ENCODE measurements around the gene PCDHA5.
"Not testable (repeated sequence)": the region's sequence is repeated elsewhere in the genome, so short reads cannot be mapped to it uniquely, and the experiment has no call there.

Gene PCDHA5

GRCh38 chr5:140821375-140822280, at the start of gene PCDHA5:
PCDHA5 (plus strand) TSS chr5:140821613.
- DNase-seq (ENCODE audit: low read depth in 2 of 2): no peak

- no peak for DNase-seq (ENCODE audit: low read depth in 2 of 2)
These were observed 40.9 kb upstream of the PCDHA5 start for GRCh38 chr5:140780512-140780911.

- DNase-seq (ENCODE audit: low read depth in 2 of 2): no peak
These were observed 35.3 kb upstream of the PCDHA5 start, which contains the start of gene PCDHA1 for GRCh38 chr5:140785905-140786686. PCDHA1 (plus strand) TSS chr5:140786140.

GRCh38 chr5:140787422-140787821, 34.0 kb upstream of the PCDHA5 start:
- DNase-seq (ENCODE audit: low read depth in 2 of 2): not testable (repeated sequence)

- not testable (repeated sequence) for DNase-seq (ENCODE audit: low read depth in 2 of 2)
These were observed 33.4 kb upstream of the PCDHA5 start for GRCh38 chr5:140787849-140788504.

GRCh38 chr5:140791089-140791488, 30.3 kb upstream of the PCDHA5 start:
- DNase-seq (ENCODE audit: low read depth in 2 of 2): no peak

GRCh38 chr5:140794595-140795258, 26.7 kb upstream of the PCDHA5 start, which contains the start of gene PCDHA2:
PCDHA2 (plus strand) TSS chr5:140794852.
- no peak for DNase-seq (ENCODE audit: low read depth in 2 of 2)

- no peak for DNase-seq (ENCODE audit: low read depth in 2 of 2)
These were observed 26.2 kb upstream of the PCDHA5 start for GRCh38 chr5:140795259-140795641.

- not testable (repeated sequence) for DNase-seq (ENCODE audit: low read depth in 2 of 2)
These were observed 25.2 kb upstream of the PCDHA5 start for GRCh38 chr5:140796072-140796717.

- no peak for DNase-seq (ENCODE audit: low read depth in 2 of 2)
These were observed 24.7 kb upstream of the PCDHA5 start for GRCh38 chr5:140796718-140797095.

- no peak for DNase-seq (ENCODE audit: low read depth in 2 of 2)
These were observed 20.5 kb upstream of the PCDHA5 start, which contains the start of gene PCDHA3 for GRCh38 chr5:140800816-140801493. PCDHA3 (plus strand) TSS chr5:140801057.

- DNase-seq (ENCODE audit: low read depth in 2 of 2): no peak
These were observed 19.9 kb upstream of the PCDHA5 start for GRCh38 chr5:140801494-140801841.

GRCh38 chr5:140802381-140802780, 19.0 kb upstream of the PCDHA5 start:
- DNase-seq (ENCODE audit: low read depth in 2 of 2): not testable (repeated sequence)

GRCh38 chr5:140802781-140803271, 18.6 kb upstream of the PCDHA5 start:
- DNase-seq (ENCODE audit: low read depth in 2 of 2): no peak

- DNase-seq (ENCODE audit: low read depth in 2 of 2): no peak
These were observed 14.3 kb upstream of the PCDHA5 start, which contains the start of gene PCDHA4 for GRCh38 chr5:140806834-140807775. PCDHA4 (plus strand) TSS chr5:140807068.

GRCh38 chr5:140808241-140808888, 13.0 kb upstream of the PCDHA5 start:
- not testable (repeated sequence) for DNase-seq (ENCODE audit: low read depth in 2 of 2)

GRCh38 chr5:140808889-140809291, 12.5 kb upstream of the PCDHA5 start:
- DNase-seq (ENCODE audit: low read depth in 2 of 2): no peak

GRCh38 chr5:140822281-140822629, 842 bp downstream of the PCDHA5 start:
- no peak for DNase-seq (ENCODE audit: low read depth in 2 of 2)

- not testable (repeated sequence) for DNase-seq (ENCODE audit: low read depth in 2 of 2)
These were observed 1.6 kb downstream of the PCDHA5 start for GRCh38 chr5:140822969-140823368.

All from stimulated activated CD8-positive, alpha-beta memory T cell treated with anti-CD3 and anti-CD28 coated beads, Interleukin-15, amount 100 ng/mL, for 4 hours (primary cell).